ENCODE results near the gene LENG1. TPM values are rescaled to one million over a fixed set of nuclear protein-coding genes. Genes with fewer than 3 reads are reported as not detected.

LENG1 gene
- total and polyA plus RNA-seq, 2 donors (not counting 3 experiments of a cell fraction or from before 2014, with no cell fraction given): 3.0 to 5.0 TPM

DNA sequence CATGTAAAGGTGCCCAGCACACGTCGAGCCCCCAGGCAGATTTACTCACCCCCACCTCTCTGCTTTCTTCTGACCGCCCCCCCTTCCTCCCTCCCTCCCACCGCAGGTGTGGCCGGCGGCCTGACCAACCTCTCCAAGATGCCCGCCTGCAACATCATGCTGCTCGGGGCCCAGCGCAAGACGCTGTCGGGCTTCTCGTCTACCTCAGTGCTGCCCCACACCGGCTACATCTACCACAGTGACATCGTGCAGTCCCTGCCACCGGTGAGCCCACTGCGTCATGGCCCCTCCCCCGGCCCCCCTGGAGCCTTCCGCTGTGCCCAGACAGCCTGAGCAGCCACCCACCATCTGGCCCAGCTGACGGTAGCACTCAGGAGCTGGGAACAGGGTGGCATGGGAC is 35.1 kb downstream of the LENG1 start:
- dilution Hi-C loops (cut with MboI; ENCODE audit: extremely low pct_ligation_motif_present, low sequenced_read_pairs) (no loop called here), intact Hi-C loops (cut with micrococcal nuclease) (no loop called here)
- H3K9ac ChIP-seq (replicated peaks; ENCODE audit: extremely low read depth, insufficient read depth, low read length): no peak overlapping the region
- no peaks in the 10 kb centered on the region for H3K9me1 ChIP-seq (replicated peaks; ENCODE audit: control insufficient read depth, extremely low read depth, insufficient read depth, low read length)
- H3K9me3 ChIP-seq (replicated peaks; ENCODE audit: control insufficient read depth, insufficient read depth, low read length): no peaks in the 10 kb centered on the region
- H3K79me2 ChIP-seq (ENCODE audit: control insufficient read depth, insufficient read depth, low read length): no peaks in the 10 kb centered on the region
- TF ChIP-seq CTCF (IDR thresholded peaks at IDR 0.05; ENCODE audit: extremely low read depth in 1 of 2, insufficient read depth in 1 of 2, low read depth in 1 of 2, low read length in 2 of 2): no peak
- TF ChIP-seq, protein P1, sequence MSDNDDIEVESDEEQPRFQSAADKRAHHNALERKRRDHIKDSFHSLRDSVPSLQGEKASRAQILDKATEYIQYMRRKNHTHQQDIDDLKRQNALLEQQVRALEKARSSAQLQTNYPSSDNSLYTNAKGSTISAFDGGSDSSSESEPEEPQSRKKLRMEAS (IDR thresholded peaks at IDR 0.05; ENCODE audit: insufficient read depth, insufficient read length): no peak
- TF ChIP-seq POLR2A (IDR thresholded peaks at IDR 0.05; ENCODE audit: low read depth, low read length): no peak
- no peak for TF ChIP-seq JUN (IDR thresholded peaks at IDR 0.05; ENCODE audit: borderline replicate concordance, insufficient read depth, insufficient read length, low read depth)
- TF ChIP-seq POLR2AphosphoS5 (IDR thresholded peaks at IDR 0.05; ENCODE audit: insufficient read depth, low read depth, low read length): no peak
- FAIRE-seq: no peak
- H3K4me3 ChIP-seq (replicated peaks in 1 of 3; ENCODE audit: insufficient read depth in 1 of 3, low read depth in 1 of 3, low read length in 3 of 3): no peak overlapping the region
- H3K27ac ChIP-seq (ENCODE audit: insufficient read depth, low read depth, low read length): no peak overlapping the region
- no peak for DNase-seq (ENCODE audit: low read depth, low spot score)
- H3K36me3 ChIP-seq (ENCODE audit: control insufficient read depth in 2 of 2, extremely low read depth in 1 of 2, insufficient read depth in 2 of 2, low read length in 2 of 2): peaks cover 11 to 61% of the 10 kb centered on the region in 2 experiments
- ChIA-PET POLR2A (interaction anchor here (1.0 kb wide), 1 partner anchor 12 kb away, joined by 4 read pairs; no protein-coding TSS in a partner anchor), CTCF (no interaction called here)
- H3K27me3 ChIP-seq (ENCODE audit: control insufficient read depth in 2 of 2, insufficient read depth in 2 of 2, low read length in 2 of 2): no peaks in the 10 kb centered on the region
- no peak overlapping the region for H2AFZ ChIP-seq (ENCODE audit: low read depth, low read length)
- no TSS peak for BruUV-seq (replicated peaks)
- no peaks in the 10 kb centered on the region for H3K4me1 ChIP-seq (ENCODE audit: control insufficient read depth, extremely low read depth, insufficient read depth, low read length)
- no peak overlapping the region for H3K4me2 ChIP-seq (ENCODE audit: insufficient read depth, low read length)
- H4K20me1 ChIP-seq (replicated peaks; ENCODE audit: control insufficient read depth, extremely low read depth, insufficient read depth, low read length): no peaks in the 10 kb centered on the region

GRCh38 chr19:54123682-54124081 is 35.8 kb downstream of the LENG1 start:
- no peak overlapping the region for H3K9ac ChIP-seq (replicated peaks; ENCODE audit: extremely low read depth, insufficient read depth, low read length)
- DNase-seq (ENCODE audit: low read depth, low spot score) (no peak), FAIRE-seq (no peak)
- H3K9me3 ChIP-seq (replicated peaks; ENCODE audit: control insufficient read depth, insufficient read depth, low read length): no peaks in the 10 kb centered on the region
- intact Hi-C loops (cut with micrococcal nuclease): no loop called here
- no peak overlapping the region for H2AFZ ChIP-seq (ENCODE audit: low read depth, low read length)
- H3K27me3 ChIP-seq (ENCODE audit: control insufficient read depth in 2 of 2, insufficient read depth in 2 of 2, low read length in 2 of 2): no peaks in the 10 kb centered on the region
- ChIA-PET POLR2A (interaction anchor here (1.0 kb wide), 2 partner anchors 8 to 13 kb away, joined by 4 to 5 read pairs; partner anchors contain the start of genes PRPF31 and TFPT), CTCF (interaction anchor here (0.7 kb wide), 1 partner anchor 9 kb away, joined by 3 read pairs; the partner anchor contains the start of genes PRPF31 and TFPT)
- no peak for TF ChIP-seq JUN (IDR thresholded peaks at IDR 0.05; ENCODE audit: borderline replicate concordance, insufficient read depth, insufficient read length, low read depth)
- TF ChIP-seq EZH2 (IDR thresholded peaks at IDR 0.05; ENCODE audit: borderline replicate concordance, low read depth, low read length, severe bottlenecking): no peak
- TF ChIP-seq POLR2AphosphoS5 (IDR thresholded peaks at IDR 0.05; ENCODE audit: insufficient read depth, low read depth, low read length): no peak
- TF ChIP-seq MYC (IDR thresholded peaks at IDR 0.05; ENCODE audit: low read depth, low read length): no peak
- TF ChIP-seq POLR2A (IDR thresholded peaks at IDR 0.05; ENCODE audit: low read depth, low read length): no peak
- no peak for TF ChIP-seq FOS (IDR thresholded peaks at IDR 0.05; ENCODE audit: borderline replicate concordance, insufficient read depth, low read length)
- no peak for TF ChIP-seq CTCF (IDR thresholded peaks at IDR 0.05; ENCODE audit: extremely low read depth in 1 of 2, insufficient read depth in 1 of 2, low read depth in 1 of 2, low read length in 2 of 2)
- TF ChIP-seq, protein P1 (IDR thresholded peaks at IDR 0.05; ENCODE audit: insufficient read depth, insufficient read length): no peak
- no peak for TF ChIP-seq GATA2 (IDR thresholded peaks at IDR 0.05; ENCODE audit: insufficient read depth, insufficient read length, low read depth, low read length)
- no peak overlapping the region for H3K4me3 ChIP-seq (replicated peaks in 1 of 3; ENCODE audit: insufficient read depth in 1 of 3, low read depth in 1 of 3, low read length in 3 of 3)
- no peak overlapping the region for H3K4me2 ChIP-seq (ENCODE audit: insufficient read depth, low read length)
- no peaks in the 10 kb centered on the region for H3K4me1 ChIP-seq (ENCODE audit: control insufficient read depth, extremely low read depth, insufficient read depth, low read length)
- dilution Hi-C loops (cut with MboI; ENCODE audit: extremely low pct_ligation_motif_present, low sequenced_read_pairs): no loop called here
- no TSS peak for BruUV-seq (replicated peaks)
- no peak overlapping the region for H3K27ac ChIP-seq (ENCODE audit: insufficient read depth, low read depth, low read length)
- peaks cover 9 to 54% of the 10 kb centered on the region in 2 experiments for H3K36me3 ChIP-seq (ENCODE audit: control insufficient read depth in 2 of 2, extremely low read depth in 1 of 2, insufficient read depth in 2 of 2, low read length in 2 of 2)
- H3K79me2 ChIP-seq (ENCODE audit: control insufficient read depth, insufficient read depth, low read length): no peaks in the 10 kb centered on the region
- no peaks in the 10 kb centered on the region for H4K20me1 ChIP-seq (replicated peaks; ENCODE audit: control insufficient read depth, extremely low read depth, insufficient read depth, low read length)
- H3K9me1 ChIP-seq (replicated peaks; ENCODE audit: control insufficient read depth, extremely low read depth, insufficient read depth, low read length): no peaks in the 10 kb centered on the region
